ENCODE data around the gene CWC27.

DNA sequence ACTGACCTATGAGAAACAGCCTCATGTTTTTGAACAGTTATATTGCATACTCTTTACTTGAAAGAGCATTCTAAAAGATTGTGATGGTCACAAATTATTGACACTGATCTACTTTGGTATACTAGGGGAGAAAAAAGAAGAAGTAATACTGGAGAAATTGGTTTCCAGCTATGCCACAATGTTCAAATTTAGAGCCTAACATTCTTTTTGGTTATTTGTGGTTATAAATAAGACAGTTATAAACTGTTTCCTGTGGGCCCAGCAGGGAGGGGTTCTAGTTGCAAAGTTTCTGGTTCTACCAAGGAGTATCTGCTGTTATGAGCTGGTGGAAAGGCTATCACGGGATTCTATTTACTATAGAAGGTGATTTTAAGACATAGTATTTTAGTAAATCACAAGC is 4.8 kb downstream of the CWC27 start:
- TF ChIP-seq CTCF (conservative IDR thresholded peaks at IDR 0.05; ENCODE audit: low read depth, low read length): no peak
- TF ChIP-seq EZH2phosphoT487 (IDR thresholded peaks at IDR 0.05; ENCODE audit: borderline replicate concordance, low read length): no peak

Measured in PC-3 (cell line).